HepG2 (cell line): Measurements from ENCODE around the gene FRMD6. TPM values are rescaled to one million over a fixed set of nuclear protein-coding genes. Genes with fewer than 3 reads are reported as not detected.
"Not testable (repeated sequence)": the region's sequence is repeated elsewhere in the genome, so short reads cannot be mapped to it uniquely, and the experiment has no call there.

Source experiments
- ATAC-seq: fragments of 200-7000 bp; cut with Tn5 transposase; 3 replicates; pipeline ENCODE4 v1.9.1; 2020; ENCODE audit warnings: mild to moderate bottlenecking, moderate library complexity
- BruUV-seq: library from RNA; stranded (reverse); fragments of 400-500 nt; replicated peaks from 2 replicates; lab custom pipeline; 2021; lab: Mats Ljungman, UMichigan
- CTCF ChIA-PET: fragments of 300-600 bp; formaldehyde crosslinking; extraction: SDS; loops from one replicate; lab custom pipeline; 2021; ENCODE audit warnings: low total read pairs, inconsistent platforms, low intra/inter-chr PET ratio; lab: Yijun Ruan, JAX
- POLR2A ChIA-PET: fragments of 350-600 bp; sonication (Branson Sonifier 250); formaldehyde crosslinking; loops from one replicate; lab custom pipeline; 2020; ENCODE audit warnings: antibody characterized with exemption, inconsistent platforms; lab: Yijun Ruan, JAX
- DNase-seq: peaks from one replicate; pipeline ENCODE4 v3.0.0-alpha.2; 2015; ENCODE audit warnings: low spot score
- FAIRE-seq: peaks from 3 replicates; lab custom pipeline; 2011; peaks lifted over from hg19 to GRCh38; lab: Jason Lieb, UNC
- H2AFZ ChIP-seq: one replicate; pipeline ENCODE4 v1.6.1; 2011; ENCODE audit warnings: low read length, inconsistent platforms
- H3K27ac ChIP-seq: fragments of 300-600 bp; 3 replicates; pipeline ENCODE4 v1.8.0; 2011; ENCODE audit warnings: mixed run types, mild to moderate bottlenecking, mixed read lengths, low read length, inconsistent platforms; ENCODE audit not compliant: insufficient read depth; ENCODE audit errors: extremely low read length
- H3K27me3 ChIP-seq, 2 experiments: fragments of 200-600 bp in 1 of 2; 2 replicates in 1 of 2; 3 replicates in 1 of 2; pipeline versions ENCODE4 v1.6.0 to v1.8.0; 2011; ENCODE audit warnings: low read length in 2 of 2, mild to moderate bottlenecking in 2 of 2, moderate library complexity in 2 of 2, inconsistent platforms in 1 of 2; ENCODE audit not compliant: insufficient read depth in 2 of 2, control insufficient read depth in 1 of 2
- H3K36me3 ChIP-seq, 2 experiments: fragments of 200-600 bp in 1 of 2; replicated peaks in 1 of 2; 2 replicates in 1 of 2; 3 replicates in 1 of 2; pipeline versions ENCODE4 v1.5.1 to v1.8.0; 2011; ENCODE audit warnings: low read length in 2 of 2, inconsistent platforms in 1 of 2; ENCODE audit not compliant: insufficient read depth in 2 of 2, control insufficient read depth in 1 of 2
- H3K4me1 ChIP-seq: 2 replicates; pipeline ENCODE4 v1.5.1; 2012; ENCODE audit warnings: low read length, inconsistent platforms; ENCODE audit not compliant: insufficient read depth
- H3K4me2 ChIP-seq: 2 replicates; pipeline ENCODE4 v1.6.0; 2011; ENCODE audit warnings: low read depth, low read length, inconsistent platforms
- H3K4me3 ChIP-seq, 3 experiments: fragments of 200-600 bp in 1 of 3; sonication (generic), shearing (Covaris generic) in 1 of 3; replicated peaks in 1 of 3; 2 replicates each; pipeline ENCODE4 v1.5.1; 2011 to 2016; ENCODE audit warnings: low read length in 3 of 3, inconsistent platforms in 2 of 3, low read depth in 2 of 3, mild to moderate bottlenecking in 2 of 3, control low read depth in 1 of 3, mixed read lengths in 1 of 3; ENCODE audit not compliant: insufficient read depth in 1 of 3
- H3K79me2 ChIP-seq: one replicate; pipeline ENCODE4 v1.6.1; 2011; ENCODE audit warnings: low read length, inconsistent platforms; ENCODE audit not compliant: insufficient read depth
- H3K9ac ChIP-seq: 2 replicates; pipeline ENCODE4 v1.6.0; 2011; ENCODE audit warnings: mild to moderate bottlenecking, low read depth, low read length, inconsistent platforms; ENCODE audit not compliant: insufficient read depth
- H3K9me3 ChIP-seq: 2 replicates; pipeline ENCODE4 v1.5.1; 2012; ENCODE audit warnings: mild to moderate bottlenecking, low read length
- H4K20me1 ChIP-seq: 2 replicates; pipeline ENCODE4 v1.6.0; 2011; ENCODE audit warnings: inconsistent platforms, mild to moderate bottlenecking, low read length, moderate library complexity; ENCODE audit not compliant: insufficient read depth
- WGBS: methylation state at CpG from one replicate; pipeline ENCODE4 v1.1.6; 2017; ENCODE audit warnings: low lambda C conversion rate; 5-methylcytosine and 5-hydroxymethylcytosine counted together
- in situ Hi-C: cut with HindIII; loops from 2 replicates; pipeline ENCODE4 v1.10.0; 2017; ENCODE audit warnings: low pct_unique_long_range_greater_than_20kb; ENCODE audit not compliant: extremely low pct_ligation_motif_present
- intact Hi-C: fragments of 100-400 bp; cut with micrococcal nuclease; formaldehyde crosslinking; loops from one replicate; pipeline ENCODE4 v1.10.0; 2022; ENCODE audit not compliant: unreplicated experiment
- polyA plus RNA-seq, 8 experiments: library from polyadenylated mRNA; depleted of rRNA in 3 of 8; stranded (reverse) in 7 of 8; unstranded in 1 of 8; fragments of >200 nt; fragmentation: Illumina TruSeq in 4 of 8; extraction: Trizol in 4 of 8; gene quantifications; 2 replicates each; pipeline versions ENCODE4 v1.2.1 to v1.2.3, GENCODE V29; 2011 to 2016; ENCODE audit warnings: low read depth in 4 of 8, missing spikeins in 1 of 8, mixed read lengths in 1 of 8; ENCODE audit not compliant: insufficient read depth in 1 of 8
- total RNA-seq, 5 experiments: library from RNA; depleted of rRNA; stranded (reverse); fragments of >200 nt; fragmentation: Illumina TruSeq; extraction: Trizol; gene quantifications; 2 replicates each; pipeline ENCODE4 v1.2.3, GENCODE V29; 2016; ENCODE audit warnings: low read depth in 1 of 5

Gene FRMD6
- total and polyA plus RNA-seq, 2 of the 13 experiments (the other 11 are each of a cell fraction or from before 2014, with no cell fraction given): 2.4 to 5.4 TPM

DNA sequence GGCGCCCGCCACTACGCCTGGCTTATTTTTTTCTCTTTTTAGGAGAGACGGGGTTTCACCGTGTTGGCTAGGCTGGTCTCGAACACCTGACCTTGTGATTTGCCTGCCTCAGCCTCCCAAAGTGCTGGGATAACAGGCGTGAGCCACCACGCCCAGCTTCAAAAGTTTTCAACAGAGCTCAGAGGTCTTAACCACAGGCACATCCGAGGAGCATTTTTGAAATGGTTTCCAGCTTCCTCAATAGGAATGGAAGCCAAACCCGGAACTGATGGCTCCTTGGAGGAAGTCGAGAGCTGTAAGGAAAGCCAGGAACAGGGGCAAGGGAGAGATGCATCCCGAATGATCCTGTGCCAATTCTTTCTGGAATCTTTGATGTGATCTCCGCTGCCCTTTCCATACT, 114.0 kb downstream of the FRMD6 start:
- in situ Hi-C loops, H3K9me3 ChIP-seq, H3K4me3 ChIP-seq, H3K4me2 ChIP-seq, H3K4me1 ChIP-seq, H3K9ac ChIP-seq, H3K79me2 ChIP-seq, BruUV-seq, DNase-seq, H3K36me3 ChIP-seq, intact Hi-C loops, FAIRE-seq, H4K20me1 ChIP-seq, ATAC-seq, POLR2A ChIA-PET, CTCF ChIA-PET, H3K27ac ChIP-seq, H3K27me3 ChIP-seq, H2AFZ ChIP-seq: not testable (repeated sequence)
- WGBS: 53% methylated on average over 12 of the region's 13 CpGs

DNA sequence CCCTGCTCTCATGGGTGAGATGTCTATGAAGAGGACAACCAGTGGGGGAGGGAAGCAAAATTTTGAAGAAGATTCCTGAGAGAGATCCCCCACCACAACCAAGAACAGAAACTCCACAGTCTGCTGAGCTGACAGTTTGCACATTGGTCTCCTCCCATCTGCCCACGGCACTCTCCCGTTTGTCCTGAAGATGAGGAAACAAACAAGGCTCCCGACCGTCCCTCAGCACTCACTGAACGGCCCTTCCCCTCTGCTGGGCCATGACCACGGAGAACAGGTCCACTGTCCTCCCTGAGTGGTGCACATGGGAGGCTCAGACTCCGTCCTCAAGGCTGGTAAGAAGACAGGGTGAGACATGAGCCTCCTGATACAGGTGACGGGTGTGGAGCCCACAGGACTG, 114.9 kb downstream of the FRMD6 start:
- H3K27ac ChIP-seq, FAIRE-seq, in situ Hi-C loops, intact Hi-C loops, H3K27me3 ChIP-seq, H3K4me1 ChIP-seq, H3K4me3 ChIP-seq, CTCF ChIA-PET, ATAC-seq, H3K4me2 ChIP-seq, H3K9ac ChIP-seq, H3K9me3 ChIP-seq, H3K79me2 ChIP-seq, H2AFZ ChIP-seq, BruUV-seq, DNase-seq, H3K36me3 ChIP-seq, POLR2A ChIA-PET, H4K20me1 ChIP-seq: not testable (repeated sequence)
- WGBS: 17% methylated on average over 1 of the region's 8 CpGs

DNA sequence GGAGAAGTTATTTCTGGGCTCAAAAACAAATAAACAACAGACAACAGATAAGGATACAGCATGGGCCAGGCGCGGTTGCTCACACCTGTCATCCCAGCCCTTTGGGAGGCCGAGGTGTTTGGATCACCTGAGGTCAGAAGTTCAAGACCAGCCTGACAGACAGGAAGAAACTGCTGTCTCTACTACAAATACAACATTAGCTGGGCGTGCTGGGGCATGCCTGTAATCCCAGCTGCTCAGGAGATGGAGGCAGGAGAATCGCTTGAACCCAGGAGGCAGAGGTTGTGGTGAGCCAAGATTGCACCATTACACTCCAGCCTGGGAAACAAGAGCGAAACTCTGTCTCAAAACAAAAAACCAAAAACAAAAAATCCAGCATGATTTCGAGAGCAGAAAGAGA, 117.6 kb downstream of the FRMD6 start:
- H3K4me2 ChIP-seq, H3K36me3 ChIP-seq, H3K4me1 ChIP-seq, in situ Hi-C loops, POLR2A ChIA-PET, H3K9me3 ChIP-seq, DNase-seq, H4K20me1 ChIP-seq, CTCF ChIA-PET, BruUV-seq, H2AFZ ChIP-seq, H3K27me3 ChIP-seq, H3K4me3 ChIP-seq, H3K27ac ChIP-seq, intact Hi-C loops, ATAC-seq, H3K79me2 ChIP-seq, FAIRE-seq, H3K9ac ChIP-seq: not testable (repeated sequence)
- WGBS: 15% methylated on average over 7 of the region's 7 CpGs
